Measurements from ENCODE around the gene AUTS2.

DNA sequence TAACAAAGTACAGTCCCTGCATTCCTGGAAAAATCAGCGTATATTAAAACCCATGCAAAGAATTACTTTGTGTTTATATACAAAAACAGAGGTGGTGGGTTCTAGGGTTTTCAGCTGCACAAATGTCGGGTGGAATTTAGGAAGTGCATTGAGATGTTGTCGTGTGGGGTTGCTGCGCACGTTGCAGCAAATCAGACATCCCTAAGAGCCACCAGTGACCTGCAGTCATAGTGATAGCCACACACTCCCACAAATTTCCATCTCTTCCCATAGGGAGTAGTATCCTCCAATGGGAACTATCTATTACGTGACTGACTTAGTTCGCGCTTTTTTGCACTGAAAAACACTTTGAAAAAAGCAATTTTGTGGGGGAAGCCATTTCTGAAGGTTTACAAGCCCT, 1158.5 kb downstream of the AUTS2 start:
- TF ChIP-seq CTCF (IDR thresholded peaks at IDR 0.05; ENCODE audit: low read length), result no peak
- no peak for TF ChIP-seq EZH2 (IDR thresholded peaks at IDR 0.05; ENCODE audit: borderline replicate concordance, low read length)

All from OCI-LY1 (cell line).